A204.1 (cell line): ENCODE results near the gene ATP2C1.
A peak's percentile ranks its signal among the peaks of the same experiment; 100 is the strongest.
"Not testable (repeated sequence)": the region's sequence is repeated elsewhere in the genome, so short reads cannot be mapped to it uniquely, and the experiment has no call there.

ENCODE experiments used
- FAIRE-seq: peaks from 2 replicates; lab custom pipeline; 2012; peaks lifted over from hg19 to GRCh38; lab: Jason Lieb, UNC

ATP2C1 gene

GRCh38 chr3:130893376-130894129, at the start of gene ATP2C1:
Gene ATP2C1, plus strand, starts transcription at chr3:130894084. Its CDS starts 686 bp downstream, at chr3:130894770.
- peak; percentile 41 for FAIRE-seq

- FAIRE-seq = no peak
Observed at GRCh38 chr3:130844462-130844861, 49.4 kb upstream of the ATP2C1 start.

- no peak for FAIRE-seq
Observed at GRCh38 chr3:130846181-130846580, 47.7 kb upstream of the ATP2C1 start.

GRCh38 chr3:130849091-130849552, 44.8 kb upstream of the ATP2C1 start:
- FAIRE-seq = no peak

- FAIRE-seq = no peak
Observed at GRCh38 chr3:130850044-130850797, 43.7 kb upstream of the ATP2C1 start.

- FAIRE-seq = no peak
Observed at GRCh38 chr3:130850843-130851242, 43.0 kb upstream of the ATP2C1 start.

GRCh38 chr3:130851277-130851676, 42.6 kb upstream of the ATP2C1 start:
- no peak for FAIRE-seq

- no peak for FAIRE-seq
Observed at GRCh38 chr3:130853581-130853980, 40.3 kb upstream of the ATP2C1 start.

- no peak for FAIRE-seq
Observed at GRCh38 chr3:130854208-130854864, 39.5 kb upstream of the ATP2C1 start.

GRCh38 chr3:130857336-130858026, 36.4 kb upstream of the ATP2C1 start:
- FAIRE-seq = no peak

- not testable (repeated sequence) for FAIRE-seq
Observed at GRCh38 chr3:130862130-130862529, 31.8 kb upstream of the ATP2C1 start.

- no peak for FAIRE-seq
Observed at GRCh38 chr3:130865489-130865888, 28.4 kb upstream of the ATP2C1 start.

GRCh38 chr3:130866327-130866726, 27.6 kb upstream of the ATP2C1 start:
- FAIRE-seq = no peak

GRCh38 chr3:130870423-130870822, 23.5 kb upstream of the ATP2C1 start:
- no peak for FAIRE-seq

GRCh38 chr3:130876594-130876993, 17.3 kb upstream of the ATP2C1 start:
- FAIRE-seq = no peak

- FAIRE-seq = no peak
Observed at GRCh38 chr3:130878464-130878863, 15.4 kb upstream of the ATP2C1 start.

- FAIRE-seq = no peak
Observed at GRCh38 chr3:130889416-130889946, 4.4 kb upstream of the ATP2C1 start.

- FAIRE-seq = peak; percentile 83
Observed at GRCh38 chr3:130892759-130893375, 1.0 kb upstream of the ATP2C1 start.

- no peak for FAIRE-seq
Observed at GRCh38 chr3:130894130-130894985, 474 bp downstream of the ATP2C1 start.

GRCh38 chr3:130894986-130895280, 1.0 kb downstream of the ATP2C1 start:
- FAIRE-seq = no peak
